Keratinocyte (primary cell): ENCODE measurements around the gene MYOZ3. TPM values are rescaled to one million over a fixed set of nuclear protein-coding genes. Genes with fewer than 3 reads are reported as not detected.

Source experiments
- DNase-seq: peaks from one replicate; pipeline ENCODE4 v3.0.0-alpha.2; 2011; ENCODE audit warnings: low read depth, missing footprints, low spot score
- FAIRE-seq: peaks from 2 replicates; lab custom pipeline; 2011; peaks lifted over from hg19 to GRCh38; lab: Jason Lieb, UNC
- H2AFZ ChIP-seq: 2 replicates; pipeline ENCODE4 v1.6.0; 2012; ENCODE audit warnings: low read length, control low read depth, inconsistent platforms; ENCODE audit not compliant: control insufficient read depth
- H3K27ac ChIP-seq: 2 replicates; pipeline ENCODE4 v1.5.1; 2011; ENCODE audit warnings: low read length; ENCODE audit not compliant: control insufficient read depth, insufficient read depth
- H3K27me3 ChIP-seq: 3 replicates; pipeline ENCODE4 v1.6.0; 2011; ENCODE audit warnings: low read length; ENCODE audit not compliant: control insufficient read depth, insufficient read depth; ENCODE audit errors: extremely low read depth
- H3K36me3 ChIP-seq, 2 experiments: 2 replicates in 1 of 2; 3 replicates in 1 of 2; pipeline ENCODE4 v1.5.1; 2011; ENCODE audit warnings: low read length in 2 of 2, mild to moderate bottlenecking in 1 of 2; ENCODE audit not compliant: control insufficient read depth in 2 of 2, insufficient read depth in 2 of 2; ENCODE audit errors: extremely low read depth in 1 of 2
- H3K4me1 ChIP-seq: 3 replicates; pipeline ENCODE4 v1.5.1; 2011; ENCODE audit warnings: low read length; ENCODE audit not compliant: control insufficient read depth, insufficient read depth; ENCODE audit errors: extremely low read depth
- H3K4me2 ChIP-seq: 3 replicates; pipeline ENCODE4 v1.6.0; 2011; ENCODE audit warnings: low read depth, low read length; ENCODE audit not compliant: control insufficient read depth, insufficient read depth; ENCODE audit errors: extremely low read depth
- H3K4me3 ChIP-seq, 3 experiments: fragments of 200-600 bp in 1 of 3; sonication (generic) in 1 of 3; 2 replicates in 2 of 3; 3 replicates in 1 of 3; pipeline ENCODE4 v1.5.1; 2011 to 2016; ENCODE audit warnings: low read length in 3 of 3, mild to moderate bottlenecking in 3 of 3, control low read depth in 2 of 3, inconsistent platforms in 1 of 3, low read depth in 1 of 3, mixed read lengths in 1 of 3, mixed run types in 1 of 3, moderate library complexity in 1 of 3; ENCODE audit not compliant: control insufficient read depth in 2 of 3, insufficient read depth in 2 of 3; ENCODE audit errors: extremely low read depth in 1 of 3
- H3K79me2 ChIP-seq: 2 replicates; pipeline ENCODE4 v1.6.0; 2012; ENCODE audit warnings: low read length; ENCODE audit not compliant: control insufficient read depth, insufficient read depth
- H3K9ac ChIP-seq: 3 replicates; pipeline ENCODE4 v1.6.0; 2011; ENCODE audit warnings: low read length; ENCODE audit not compliant: control insufficient read depth, insufficient read depth; ENCODE audit errors: extremely low read depth
- H3K9me1 ChIP-seq: 3 replicates; pipeline ENCODE4 v1.6.0; 2011; ENCODE audit warnings: low read length; ENCODE audit not compliant: control insufficient read depth, insufficient read depth; ENCODE audit errors: extremely low read depth
- H3K9me3 ChIP-seq: 2 replicates; pipeline ENCODE4 v1.5.1; 2012; ENCODE audit warnings: low read depth, low read length; ENCODE audit not compliant: control insufficient read depth
- H4K20me1 ChIP-seq: 3 replicates; pipeline ENCODE4 v1.6.0; 2011; ENCODE audit warnings: low read length; ENCODE audit not compliant: control insufficient read depth, insufficient read depth; ENCODE audit errors: extremely low read depth
- CTCF ChIP-seq, 3 experiments: IDR thresholded peaks in 1 of 3; conservative IDR thresholded peaks in 1 of 3; optimal IDR thresholded peaks in 1 of 3; 2 replicates in 2 of 3; 3 replicates in 1 of 3; pipeline versions ENCODE3 to v1.5.1; 2011; ENCODE audit warnings: low read length in 3 of 3, mild to moderate bottlenecking in 3 of 3, moderate library complexity in 2 of 3, control low read depth in 1 of 3, inconsistent platforms in 1 of 3; ENCODE audit not compliant: insufficient read depth in 2 of 3; ENCODE audit errors: extremely low read depth in 1 of 3
- EZH2 ChIP-seq: IDR thresholded peaks from one replicate; pipeline ENCODE4 v1.6.1; 2012; ENCODE audit warnings: inconsistent platforms, mild to moderate bottlenecking, low read length, moderate library complexity
- dilution Hi-C: fragments of 300-500 bp; cut with MboI; formaldehyde crosslinking; loops from one replicate; pipeline ENCODE4 v1.7.0; 2020; ENCODE audit warnings: low sequenced_read_pairs; ENCODE audit not compliant: extremely low pct_ligation_motif_present
- polyA plus RNA-seq, 5 experiments: library from polyadenylated mRNA; depleted of rRNA in 3 of 5; stranded (reverse) in 3 of 5; stranded (forward) in 1 of 5; unstranded in 1 of 5; fragments of >200 nt; gene quantifications; 1 replicate in 1 of 5; 2 replicates in 3 of 5; 3 replicates in 1 of 5; pipeline versions ENCODE4 v1.2.1 to v1.2.3, GENCODE V29; 2011 to 2012; ENCODE audit warnings: missing spikeins in 2 of 5, low read depth in 1 of 5, low replicate concordance in 1 of 5

Gene MYOZ3
- polyA plus RNA-seq, 1 donor (not counting 4 experiments of a cell fraction or from before 2014, with no cell fraction given) = 0.03 TPM

GRCh38 chr5:150639377-150639692 lies 21.7 kb upstream of the MYOZ3 start:
- TF ChIP-seq EZH2 = no peak
- TF ChIP-seq CTCF (optimal IDR thresholded peaks at IDR 0.05 in 1 of 3, IDR thresholded peaks at IDR 0.05 in 1 of 3, conservative IDR thresholded peaks at IDR 0.05 in 1 of 3; ENCODE audit: extremely low read depth in 1 of 3, insufficient read depth in 2 of 3, low read length in 3 of 3) = no peak
- no peak for FAIRE-seq
- Histone ChIP-seq H3K9me1 (no peaks in the 10 kb centered on the region), H3K27ac (no peak overlapping the region), H4K20me1 (no peaks in the 10 kb centered on the region), H2AFZ (no peak overlapping the region), H3K9ac (no peak overlapping the region), H3K4me1 (peaks cover 93% of the 10 kb centered on the region), H3K4me2 (no peak overlapping the region), H3K9me3 (no peaks in the 10 kb centered on the region), H3K79me2 (no peaks in the 10 kb centered on the region), H3K27me3 (no peaks in the 10 kb centered on the region), H3K36me3 (no peaks in the 10 kb centered on the region), H3K4me3 (no peak overlapping the region)
- DNase-seq = no peak
- dilution Hi-C loops = no loop called here

- H3K4me2 ChIP-seq = peak overlapping the region; percentile 70
Measured at GRCh38 chr5:150639751-150640150, 21.3 kb upstream of the MYOZ3 start.

More at GRCh38 chr5:150639751-150640150, 21.3 kb upstream of the MYOZ3 start:
- Histone ChIP-seq H3K4me1 (peaks cover 94% of the 10 kb centered on the region), H4K20me1 (no peaks in the 10 kb centered on the region), H3K79me2 (no peaks in the 10 kb centered on the region), H3K9ac (peak overlapping the region; percentile 69), H3K27ac (peak overlapping the region; percentile 85), H3K9me1 (no peaks in the 10 kb centered on the region), H3K4me3 (peak overlapping the region in 1 of 3 experiments; percentile 36), H3K9me3 (no peaks in the 10 kb centered on the region), H2AFZ (no peak overlapping the region), H3K36me3 (no peaks in the 10 kb centered on the region), H3K27me3 (no peaks in the 10 kb centered on the region)
- dilution Hi-C loops = no loop called here
- DNase-seq (no peak), FAIRE-seq (no peak)
- TF ChIP-seq CTCF (optimal IDR thresholded peaks at IDR 0.05 in 1 of 3, IDR thresholded peaks at IDR 0.05 in 1 of 3, conservative IDR thresholded peaks at IDR 0.05 in 1 of 3; ENCODE audit: extremely low read depth in 1 of 3, insufficient read depth in 2 of 3, low read length in 3 of 3) = no peak
- TF ChIP-seq EZH2 = no peak
